Fibroblast of lung (primary cell): Measurements from ENCODE around the gene OLR1. TPM values are rescaled to one million over a fixed set of nuclear protein-coding genes. Genes with fewer than 3 reads are reported as not detected.

ENCODE experiments used
- DNase-seq, 2 donors: peaks; one replicate each; pipeline versions ENCODE4 v3.0.0 to v3.0.0-alpha.2; 2010; ENCODE audit warnings: low read depth in 2 of 2
- H2AFZ ChIP-seq: 2 replicates; pipeline ENCODE4 v1.5.1; 2012; ENCODE audit warnings: low read length, control low read depth, inconsistent platforms
- H3K27ac ChIP-seq: 2 replicates; pipeline ENCODE4 v1.5.1; 2011; ENCODE audit warnings: low read length, control low read depth; ENCODE audit not compliant: insufficient read depth
- H3K27me3 ChIP-seq: 2 replicates; pipeline ENCODE4 v1.5.1; 2011; ENCODE audit warnings: mild to moderate bottlenecking, low read length; ENCODE audit not compliant: control insufficient read depth, insufficient read depth
- H3K36me3 ChIP-seq: 2 replicates; pipeline ENCODE4 v1.5.1; 2011; ENCODE audit warnings: low read length; ENCODE audit not compliant: control insufficient read depth, insufficient read depth
- H3K4me1 ChIP-seq: 2 replicates; pipeline ENCODE4 v1.5.1; 2011; ENCODE audit warnings: low read length; ENCODE audit not compliant: control insufficient read depth, insufficient read depth; ENCODE audit errors: extremely low read depth
- H3K4me2 ChIP-seq: 2 replicates; pipeline ENCODE4 v1.5.1; 2011; ENCODE audit warnings: low read length, control low read depth; ENCODE audit not compliant: insufficient read depth; ENCODE audit errors: extremely low read depth
- H3K4me3 ChIP-seq, 4 experiments: fragments of 200-600 bp in 1 of 4; sonication (generic) in 1 of 4; replicated peaks in 1 of 4; 2 replicates each; pipeline ENCODE4 v1.5.1; 2011 to 2016; ENCODE audit warnings: low read length in 4 of 4, low read depth in 3 of 4, mild to moderate bottlenecking in 3 of 4, control low read depth in 2 of 4, inconsistent platforms in 1 of 4, mixed read lengths in 1 of 4; ENCODE audit not compliant: insufficient read depth in 1 of 4; ENCODE audit errors: control extremely low read depth in 1 of 4
- H3K79me2 ChIP-seq: 2 replicates; pipeline ENCODE4 v1.5.1; 2012; ENCODE audit warnings: mild to moderate bottlenecking, low read length, inconsistent platforms; ENCODE audit not compliant: control insufficient read depth, insufficient read depth
- H3K9ac ChIP-seq: 2 replicates; pipeline ENCODE4 v1.5.1; 2011; ENCODE audit warnings: mild to moderate bottlenecking, low read length, control low read depth; ENCODE audit not compliant: insufficient read depth
- H3K9me3 ChIP-seq: 2 replicates; pipeline ENCODE4 v1.5.1; 2012; ENCODE audit warnings: low read depth, low read length; ENCODE audit not compliant: control insufficient read depth, insufficient read depth
- H4K20me1 ChIP-seq: 2 replicates; pipeline ENCODE4 v1.5.1; 2011; ENCODE audit warnings: low read length; ENCODE audit not compliant: control insufficient read depth, insufficient read depth; ENCODE audit errors: extremely low read depth
- EZH2 ChIP-seq: IDR thresholded peaks from 2 replicates; pipeline ENCODE4 v1.5.1; 2012; ENCODE audit warnings: low read length, control low read depth, mild to moderate bottlenecking; ENCODE audit errors: missing control alignments
- polyA plus RNA-seq, 2 donors: library from polyadenylated mRNA; depleted of rRNA in 1 of 2; stranded (reverse) in 1 of 2; unstranded in 1 of 2; fragments of >200 nt; gene quantifications; 2 replicates each; pipeline ENCODE4 v1.2.1, GENCODE V29; 2011 to 2012; ENCODE audit warnings: missing spikeins in 1 of 2
- total RNA-seq: library from RNA; depleted of rRNA; stranded (reverse); fragments of >200 nt; gene quantifications from 2 replicates; pipeline ENCODE4 v1.2.1, GENCODE V29; 2014
- TF ChIP-seq, protein P1 (sequence below), 2 donors: IDR thresholded peaks in 1 of 2; conservative IDR thresholded peaks in 1 of 2; 1 replicate in 1 of 2; 2 replicates in 1 of 2; pipeline ENCODE4 v1.5.1; 2011 to 2012; ENCODE audit warnings: low read length in 2 of 2, control low read depth in 1 of 2, inconsistent platforms in 1 of 2, low read depth in 1 of 2, mild to moderate bottlenecking in 1 of 2

The OLR1 gene
- total and polyA plus RNA-seq, 2 donors (not counting 1 experiment from before 2014, with no cell fraction given): 1.2 to 27.4 TPM

DNA sequence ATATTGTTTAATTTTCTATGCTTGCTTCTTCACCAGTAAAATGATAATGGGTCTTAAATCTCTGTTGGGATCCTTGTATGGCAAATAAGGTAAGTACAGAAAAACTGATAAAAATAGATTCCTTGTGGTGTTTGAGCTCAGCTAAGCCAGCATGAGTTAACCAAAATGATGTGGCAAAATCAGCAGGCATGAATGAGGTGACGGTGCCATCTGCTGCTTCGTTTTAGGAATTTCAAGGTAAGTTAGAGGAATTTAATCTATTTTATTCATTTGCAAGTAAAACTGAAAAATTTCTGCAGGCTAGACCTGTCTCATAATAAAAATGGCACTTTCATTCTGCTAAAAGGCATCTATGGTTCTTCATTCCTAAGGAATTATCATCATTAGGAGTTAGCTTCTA lies 31.9 kb downstream of the OLR1 start:
- H3K79me2 ChIP-seq: no peaks in the 10 kb centered on the region
- peak; percentile 37 to 77 for DNase-seq
- H3K27me3 ChIP-seq: no peaks in the 10 kb centered on the region
- no peaks in the 10 kb centered on the region for H3K9me3 ChIP-seq
- H2AFZ ChIP-seq: no peak overlapping the region
- H3K4me2 ChIP-seq: no peak overlapping the region
- no peak overlapping the region for H3K4me3 ChIP-seq
- H3K4me1 ChIP-seq: no peaks in the 10 kb centered on the region
- H3K36me3 ChIP-seq: no peaks in the 10 kb centered on the region
- TF ChIP-seq, protein P1, sequence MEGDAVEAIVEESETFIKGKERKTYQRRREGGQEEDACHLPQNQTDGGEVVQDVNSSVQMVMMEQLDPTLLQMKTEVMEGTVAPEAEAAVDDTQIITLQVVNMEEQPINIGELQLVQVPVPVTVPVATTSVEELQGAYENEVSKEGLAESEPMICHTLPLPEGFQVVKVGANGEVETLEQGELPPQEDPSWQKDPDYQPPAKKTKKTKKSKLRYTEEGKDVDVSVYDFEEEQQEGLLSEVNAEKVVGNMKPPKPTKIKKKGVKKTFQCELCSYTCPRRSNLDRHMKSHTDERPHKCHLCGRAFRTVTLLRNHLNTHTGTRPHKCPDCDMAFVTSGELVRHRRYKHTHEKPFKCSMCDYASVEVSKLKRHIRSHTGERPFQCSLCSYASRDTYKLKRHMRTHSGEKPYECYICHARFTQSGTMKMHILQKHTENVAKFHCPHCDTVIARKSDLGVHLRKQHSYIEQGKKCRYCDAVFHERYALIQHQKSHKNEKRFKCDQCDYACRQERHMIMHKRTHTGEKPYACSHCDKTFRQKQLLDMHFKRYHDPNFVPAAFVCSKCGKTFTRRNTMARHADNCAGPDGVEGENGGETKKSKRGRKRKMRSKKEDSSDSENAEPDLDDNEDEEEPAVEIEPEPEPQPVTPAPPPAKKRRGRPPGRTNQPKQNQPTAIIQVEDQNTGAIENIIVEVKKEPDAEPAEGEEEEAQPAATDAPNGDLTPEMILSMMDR (conservative IDR thresholded peaks at IDR 0.05 in 1 of 2, IDR thresholded peaks at IDR 0.05 in 1 of 2; ENCODE audit: low read depth in 1 of 2, low read length in 2 of 2): peak; percentile 24 to 54
- TF ChIP-seq EZH2: no peak
- no peak overlapping the region for H3K27ac ChIP-seq
- no peak overlapping the region for H3K9ac ChIP-seq
- H4K20me1 ChIP-seq: no peaks in the 10 kb centered on the region

DNA sequence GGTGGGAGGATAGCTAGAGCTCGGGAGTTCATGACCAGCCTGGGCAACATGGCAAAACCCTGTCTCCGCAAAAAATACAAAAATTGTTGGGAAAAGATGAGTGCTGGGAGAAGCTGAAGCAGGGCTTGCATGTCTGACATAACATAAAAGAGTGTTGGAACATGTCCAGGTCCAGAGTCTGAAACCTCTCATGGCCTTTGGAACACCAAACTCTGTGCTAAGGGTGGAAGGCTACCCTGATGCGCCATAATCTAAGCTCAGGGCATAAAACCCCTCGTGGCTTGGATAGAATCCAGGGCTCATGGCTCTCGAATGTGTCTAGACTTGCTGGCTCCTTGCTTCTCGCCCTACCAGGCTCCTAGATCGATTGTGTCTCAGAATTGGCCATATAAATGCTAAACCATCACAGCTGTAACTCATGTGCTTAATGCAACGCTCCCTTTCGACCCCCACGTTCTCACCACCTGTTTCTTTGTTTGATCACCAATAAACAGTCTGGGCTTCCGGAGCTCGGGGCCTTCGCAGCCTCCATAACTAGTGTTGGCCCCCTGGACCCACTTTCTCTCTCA lies 35.2 kb downstream of the OLR1 start:
- Histone ChIP-seq H3K9ac (no peak overlapping the region), H3K9me3 (no peaks in the 10 kb centered on the region), H3K27ac (no peak overlapping the region), H3K4me3 (no peak overlapping the region), H3K4me1 (no peaks in the 10 kb centered on the region), H3K79me2 (no peaks in the 10 kb centered on the region), H4K20me1 (no peaks in the 10 kb centered on the region), H3K27me3 (no peaks in the 10 kb centered on the region), H3K36me3 (no peaks in the 10 kb centered on the region), H2AFZ (no peak overlapping the region), H3K4me2 (no peak overlapping the region)
- TF ChIP-seq, protein P1 (conservative IDR thresholded peaks at IDR 0.05 in 1 of 2, IDR thresholded peaks at IDR 0.05 in 1 of 2; ENCODE audit: low read depth in 1 of 2, low read length in 2 of 2): no peak
- TF ChIP-seq EZH2: no peak
- DNase-seq: no peak

DNA sequence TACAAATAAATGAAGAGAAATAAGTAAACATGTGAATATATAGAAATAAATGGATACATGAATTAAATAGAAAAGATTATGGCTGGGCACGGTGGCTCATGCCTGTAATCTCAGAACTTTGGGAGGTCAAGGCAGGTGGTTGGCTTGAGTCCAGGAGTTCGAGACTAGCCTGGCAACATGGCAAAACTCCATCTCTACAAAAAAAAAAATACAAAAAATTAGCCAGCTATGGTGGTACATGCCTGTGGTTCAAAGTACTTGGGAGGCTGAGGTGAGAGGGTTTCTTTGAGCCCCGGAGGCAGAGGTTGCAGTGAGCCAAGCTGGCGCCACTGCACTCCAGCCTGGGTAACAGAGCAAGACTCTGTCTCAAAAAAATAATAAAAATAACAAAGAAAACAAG lies 36.8 kb downstream of the OLR1 start:
- no peak overlapping the region for H3K4me3 ChIP-seq
- no peak for DNase-seq
- H3K4me2 ChIP-seq: no peak overlapping the region
- H3K27ac ChIP-seq: no peak overlapping the region
- H3K27me3 ChIP-seq: no peaks in the 10 kb centered on the region
- no peaks in the 10 kb centered on the region for H3K4me1 ChIP-seq
- no peaks in the 10 kb centered on the region for H4K20me1 ChIP-seq
- no peak overlapping the region for H3K9ac ChIP-seq
- no peaks in the 10 kb centered on the region for H3K79me2 ChIP-seq
- H3K36me3 ChIP-seq: no peaks in the 10 kb centered on the region
- H2AFZ ChIP-seq: no peak overlapping the region
- TF ChIP-seq, protein P1 (conservative IDR thresholded peaks at IDR 0.05 in 1 of 2, IDR thresholded peaks at IDR 0.05 in 1 of 2; ENCODE audit: low read depth in 1 of 2, low read length in 2 of 2): no peak
- TF ChIP-seq EZH2: no peak
- H3K9me3 ChIP-seq: no peaks in the 10 kb centered on the region
